ENCODE measurements around the gene CHST8. TPM values are rescaled to one million over a fixed set of nuclear protein-coding genes. Genes with fewer than 3 reads are reported as not detected.
A peak's percentile ranks its signal among the peaks of the same experiment; 100 is the strongest.
"Not testable (repeated sequence)": the region's sequence is repeated elsewhere in the genome, so short reads cannot be mapped to it uniquely, and the experiment has no call there.

Gene CHST8
- total RNA-seq, 1 experiment from 2014 or later, result not detected

DNA sequence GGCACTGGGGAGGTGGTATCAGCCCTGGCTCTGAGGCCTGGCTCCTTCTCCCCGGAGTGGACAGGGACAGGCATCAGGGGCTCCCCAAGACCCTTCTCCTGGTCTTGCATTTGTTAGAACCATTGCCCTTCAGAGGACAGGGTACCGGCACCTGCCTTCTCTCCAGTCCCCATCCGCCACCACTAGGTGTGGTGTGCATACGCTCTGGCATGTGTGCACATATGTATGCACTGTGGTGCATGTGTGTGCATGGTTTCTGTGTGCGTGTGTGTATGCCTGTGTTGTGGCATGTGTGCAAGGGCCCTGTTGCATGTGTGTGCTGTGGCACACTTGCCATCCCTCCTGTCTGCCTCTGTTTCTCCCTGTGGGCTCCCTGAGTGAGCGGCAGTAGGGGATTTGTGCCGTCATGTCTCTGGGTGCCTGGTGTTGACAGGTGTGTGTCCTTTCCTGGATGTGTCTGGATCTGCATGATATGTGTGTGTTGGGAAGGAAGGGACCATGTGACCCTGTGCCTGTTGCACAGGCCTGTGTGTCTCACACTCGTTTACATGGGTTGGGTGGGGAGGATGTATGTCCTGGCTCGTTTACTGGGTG is 184.2 kb downstream of the CHST8 start:
- DNase-seq, result no peak
- H3K27me3 ChIP-seq, result no peaks in the 10 kb centered on the region
- H3K36me3 ChIP-seq, result peaks cover 80% of the 10 kb centered on the region
- no peak overlapping the region for H3K4me3 ChIP-seq
- no peaks in the 10 kb centered on the region for H3K9me3 ChIP-seq

DNA sequence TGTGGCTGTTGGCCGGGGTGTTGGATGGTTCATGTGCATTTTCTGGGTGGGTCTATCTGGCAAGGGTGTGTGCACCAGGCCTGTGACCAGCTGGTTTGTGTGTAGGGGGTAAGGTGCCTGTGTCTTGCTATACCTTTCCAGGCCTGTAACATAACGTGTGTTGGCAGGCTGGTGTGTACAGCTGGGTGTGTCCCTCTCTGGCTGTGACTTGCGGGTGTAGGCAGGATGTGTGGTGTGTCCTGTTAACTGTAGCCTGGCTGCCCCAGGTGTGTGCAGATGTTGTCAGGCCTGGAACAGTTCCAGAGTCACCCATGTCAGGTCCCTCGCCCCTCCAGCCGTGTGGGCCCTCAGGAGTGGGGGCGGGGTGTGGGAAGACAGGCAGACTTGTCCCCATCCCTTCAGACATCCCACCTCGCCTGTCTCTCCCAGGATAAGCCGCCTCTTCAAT is 184.7 kb downstream of the CHST8 start:
- H3K27me3 ChIP-seq, result no peaks in the 10 kb centered on the region
- DNase-seq, result no peak
- no peak overlapping the region for H3K4me3 ChIP-seq
- peaks cover 78% of the 10 kb centered on the region for H3K36me3 ChIP-seq
- no peaks in the 10 kb centered on the region for H3K9me3 ChIP-seq

DNA sequence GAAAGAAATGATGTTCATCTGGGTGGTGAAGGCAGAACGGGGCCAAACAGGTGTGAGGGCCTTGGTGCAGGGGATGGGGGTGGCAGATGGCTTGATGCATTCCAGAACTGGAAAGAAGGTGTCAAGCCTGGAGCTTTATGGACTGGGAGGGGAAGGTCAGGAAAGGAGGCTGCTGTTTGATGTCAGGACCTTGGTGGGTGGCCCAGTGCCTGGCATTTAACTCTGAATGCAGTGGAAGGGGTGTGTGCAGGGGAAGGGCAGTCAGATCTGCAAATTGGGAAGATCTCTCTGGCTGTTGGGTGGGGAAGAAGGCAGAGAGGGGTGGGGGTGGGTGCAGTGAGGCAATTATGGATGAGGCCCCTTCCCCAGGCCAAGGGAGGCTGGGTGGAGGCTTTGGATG is 186.6 kb downstream of the CHST8 start:
- Histone ChIP-seq H3K9me3 (no peaks in the 10 kb centered on the region), H3K36me3 (peaks cover 81% of the 10 kb centered on the region), H3K4me3 (no peak overlapping the region), H3K27me3 (no peaks in the 10 kb centered on the region)
- no peak for DNase-seq

DNA sequence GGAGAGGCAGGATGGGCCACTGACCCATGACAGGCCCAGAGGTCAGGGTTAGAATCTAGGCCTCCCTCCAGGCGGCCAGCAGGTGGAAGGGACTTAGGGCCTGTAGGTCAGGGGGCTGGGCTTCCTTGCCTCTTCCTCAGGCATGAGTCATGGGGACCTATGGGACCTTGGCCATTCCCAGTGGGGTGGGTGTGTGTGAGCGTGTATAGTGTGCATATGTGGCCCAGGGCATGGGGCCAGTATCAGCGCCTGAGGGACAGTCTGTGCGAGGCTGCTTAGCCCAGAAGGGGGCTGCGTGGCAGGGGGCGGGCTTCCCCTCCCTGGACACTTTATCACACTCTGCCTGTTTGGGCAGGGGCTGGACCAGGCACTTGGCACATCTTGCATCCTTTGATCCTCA is 188.2 kb downstream of the CHST8 start:
- Histone ChIP-seq H3K9me3 (no peaks in the 10 kb centered on the region), H3K27me3 (no peaks in the 10 kb centered on the region), H3K4me3 (no peak overlapping the region), H3K36me3 (peaks cover 67% of the 10 kb centered on the region)
- peak; percentile 73 for DNase-seq

DNA sequence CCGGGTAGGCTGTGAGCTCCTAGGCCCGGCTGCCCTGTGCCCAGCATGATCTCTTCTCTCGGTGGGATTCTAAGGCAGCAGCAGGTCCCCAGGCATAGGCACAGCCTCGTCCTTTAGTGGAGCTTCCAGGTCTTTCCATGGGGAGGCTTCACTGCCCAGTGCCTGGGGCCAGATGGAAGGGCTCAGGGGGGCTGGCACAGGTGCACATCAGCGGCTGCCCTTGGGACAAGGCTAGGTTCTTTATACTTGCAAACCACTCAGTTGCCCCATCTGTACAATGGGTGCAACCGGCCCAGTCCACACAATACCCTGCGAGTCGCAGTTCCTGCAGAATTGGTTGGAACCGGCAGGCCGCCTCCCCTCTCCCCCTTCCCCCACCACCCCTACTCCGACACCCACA is 189.1 kb downstream of the CHST8 start:
- Histone ChIP-seq H3K36me3 (peaks cover 59% of the 10 kb centered on the region), H3K9me3 (no peaks in the 10 kb centered on the region), H3K27me3 (no peaks in the 10 kb centered on the region), H3K4me3 (no peak overlapping the region)
- DNase-seq, result no peak

DNA sequence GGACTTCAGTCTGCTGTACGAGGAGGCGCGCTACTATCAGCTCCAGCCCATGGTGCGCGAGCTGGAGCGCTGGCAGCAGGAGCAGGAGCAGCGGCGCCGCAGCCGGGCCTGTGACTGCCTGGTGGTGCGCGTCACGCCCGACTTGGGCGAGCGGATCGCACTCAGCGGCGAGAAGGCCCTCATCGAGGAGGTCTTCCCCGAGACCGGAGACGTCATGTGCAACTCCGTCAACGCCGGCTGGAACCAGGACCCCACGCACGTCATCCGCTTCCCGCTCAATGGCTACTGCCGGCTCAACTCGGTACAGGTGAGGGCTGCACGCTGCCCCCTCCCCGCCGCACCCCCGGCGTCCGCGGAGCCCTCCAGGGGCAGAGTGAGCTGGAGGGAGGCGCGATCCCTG is 189.5 kb downstream of the CHST8 start:
- Histone ChIP-seq H3K9me3 (no peaks in the 10 kb centered on the region), H3K36me3 (peaks cover 55% of the 10 kb centered on the region), H3K27me3 (no peaks in the 10 kb centered on the region), H3K4me3 (no peak overlapping the region)
- DNase-seq, result no peak

DNA sequence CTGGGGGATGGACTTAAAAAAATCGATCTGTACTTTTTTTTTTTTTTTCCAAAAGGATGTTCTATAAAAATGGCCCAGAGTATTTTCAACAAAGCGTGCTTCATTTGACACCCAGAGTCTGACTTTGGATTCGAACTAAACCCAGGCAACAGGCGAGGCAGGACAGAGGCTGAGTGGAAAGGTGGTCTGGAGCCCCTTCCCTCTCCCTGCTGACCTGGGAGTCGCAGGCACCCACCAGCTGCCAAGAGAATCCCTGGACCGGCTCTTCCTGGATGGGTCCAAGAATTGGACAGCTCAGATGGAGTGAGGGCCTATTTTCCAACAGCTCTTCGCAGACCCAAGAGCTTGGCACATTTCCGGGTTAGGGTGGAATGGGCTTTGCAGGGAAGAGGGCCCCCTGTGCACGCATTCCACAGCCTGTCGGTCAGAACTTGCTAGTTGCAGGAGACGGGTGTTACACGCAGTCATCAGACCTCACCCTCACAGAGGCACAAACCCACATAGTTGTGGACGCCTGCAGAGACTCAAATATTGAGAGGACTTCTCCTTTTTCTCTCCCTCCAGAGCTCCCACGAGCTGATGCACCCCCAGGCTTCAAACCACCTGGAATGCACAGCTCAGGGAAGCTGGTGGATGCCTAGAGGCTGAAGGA is 190.1 kb downstream of the CHST8 start:
- H3K4me3 ChIP-seq, result no peak overlapping the region
- no peaks in the 10 kb centered on the region for H3K9me3 ChIP-seq
- H3K27me3 ChIP-seq, result no peaks in the 10 kb centered on the region
- DNase-seq, result no peak
- H3K36me3 ChIP-seq, result peaks cover 49% of the 10 kb centered on the region

DNA sequence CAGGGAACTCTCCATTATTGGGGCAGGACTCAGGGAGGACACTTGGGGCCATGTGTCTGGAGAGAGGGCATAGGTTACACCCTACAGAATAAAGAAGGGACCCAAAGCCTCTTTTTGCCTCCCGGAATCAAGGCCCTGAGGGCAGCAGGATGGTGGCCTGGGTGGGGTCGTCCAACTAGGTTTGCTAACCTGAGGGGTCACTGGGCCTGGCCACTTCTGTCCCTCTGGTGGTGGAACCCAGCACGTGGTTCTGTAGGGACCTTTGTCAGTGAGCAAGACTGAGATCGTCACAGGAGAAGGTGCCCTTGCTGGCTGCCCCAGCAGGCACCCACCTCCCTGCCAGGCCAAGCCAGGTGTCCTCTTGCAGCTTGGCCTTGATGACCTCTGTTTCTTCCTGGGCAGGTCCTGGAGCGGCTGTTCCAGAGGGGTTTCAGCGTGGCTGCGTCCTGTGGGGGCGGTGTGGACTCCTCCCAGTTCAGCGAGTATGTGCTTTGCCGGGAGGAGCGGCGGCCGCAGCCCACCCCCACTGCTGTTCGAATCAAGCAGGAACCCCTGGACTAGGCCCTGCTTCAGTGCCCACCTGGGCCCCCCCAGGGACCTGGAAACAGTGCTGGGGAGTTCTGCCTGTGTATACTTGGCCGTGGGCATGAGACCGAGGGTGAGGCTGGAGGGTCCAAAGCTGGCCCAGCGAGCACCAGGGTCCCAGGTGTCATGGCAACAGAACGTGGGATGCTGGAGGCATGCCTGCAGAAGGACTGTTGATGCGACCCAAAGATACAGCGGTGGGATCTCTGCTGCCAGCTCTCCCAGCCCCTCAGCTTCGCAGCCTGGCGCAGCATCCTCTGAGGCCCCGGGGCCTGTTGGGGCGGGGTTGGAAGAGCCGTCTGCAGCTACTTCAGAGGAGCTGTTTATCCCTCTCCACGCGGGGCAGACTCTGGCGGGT is 190.9 kb downstream of the CHST8 start:
- Histone ChIP-seq H3K9me3 (no peaks in the 10 kb centered on the region), H3K36me3 (peaks cover 41% of the 10 kb centered on the region), H3K4me3 (no peak overlapping the region), H3K27me3 (no peaks in the 10 kb centered on the region)
- no peak for DNase-seq

DNA sequence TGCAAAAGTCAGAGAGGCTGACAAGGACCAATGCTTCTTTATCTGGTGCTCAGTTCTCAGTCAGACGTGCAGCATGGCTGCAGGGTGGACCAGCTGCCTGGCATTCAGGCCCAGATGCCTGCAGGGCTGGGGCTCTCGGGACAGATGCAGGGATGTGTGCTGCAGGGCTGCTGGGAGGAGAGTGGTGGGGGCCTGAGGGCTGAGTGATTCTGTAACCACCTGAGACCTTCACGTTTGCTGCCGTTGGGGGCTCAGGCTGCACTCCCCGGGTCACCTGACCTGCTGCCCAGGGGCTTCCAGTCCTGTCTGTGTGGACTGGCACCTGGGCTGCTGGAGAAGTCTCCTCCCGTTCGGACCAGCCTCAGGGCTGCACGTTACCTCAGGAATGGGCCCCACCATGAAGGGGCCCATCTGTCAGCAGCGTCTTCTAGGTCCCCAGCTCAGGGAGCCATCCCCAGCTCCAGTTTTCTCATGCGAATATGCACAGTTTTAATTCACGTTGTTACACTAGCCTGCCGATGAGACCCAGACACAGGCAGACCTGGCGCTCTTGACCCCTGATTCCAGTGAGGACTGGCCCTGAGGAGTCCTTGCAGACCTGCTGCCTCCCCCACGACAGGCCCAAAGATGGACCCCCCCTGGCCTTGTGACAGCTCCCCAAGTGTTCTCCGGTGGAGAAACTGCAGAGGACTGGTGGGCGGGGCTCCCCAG is 191.8 kb downstream of the CHST8 start:
- DNase-seq, result no peak
- Histone ChIP-seq H3K36me3 (peaks cover 34% of the 10 kb centered on the region), H3K9me3 (no peaks in the 10 kb centered on the region), H3K4me3 (no peak overlapping the region), H3K27me3 (no peaks in the 10 kb centered on the region)

DNA sequence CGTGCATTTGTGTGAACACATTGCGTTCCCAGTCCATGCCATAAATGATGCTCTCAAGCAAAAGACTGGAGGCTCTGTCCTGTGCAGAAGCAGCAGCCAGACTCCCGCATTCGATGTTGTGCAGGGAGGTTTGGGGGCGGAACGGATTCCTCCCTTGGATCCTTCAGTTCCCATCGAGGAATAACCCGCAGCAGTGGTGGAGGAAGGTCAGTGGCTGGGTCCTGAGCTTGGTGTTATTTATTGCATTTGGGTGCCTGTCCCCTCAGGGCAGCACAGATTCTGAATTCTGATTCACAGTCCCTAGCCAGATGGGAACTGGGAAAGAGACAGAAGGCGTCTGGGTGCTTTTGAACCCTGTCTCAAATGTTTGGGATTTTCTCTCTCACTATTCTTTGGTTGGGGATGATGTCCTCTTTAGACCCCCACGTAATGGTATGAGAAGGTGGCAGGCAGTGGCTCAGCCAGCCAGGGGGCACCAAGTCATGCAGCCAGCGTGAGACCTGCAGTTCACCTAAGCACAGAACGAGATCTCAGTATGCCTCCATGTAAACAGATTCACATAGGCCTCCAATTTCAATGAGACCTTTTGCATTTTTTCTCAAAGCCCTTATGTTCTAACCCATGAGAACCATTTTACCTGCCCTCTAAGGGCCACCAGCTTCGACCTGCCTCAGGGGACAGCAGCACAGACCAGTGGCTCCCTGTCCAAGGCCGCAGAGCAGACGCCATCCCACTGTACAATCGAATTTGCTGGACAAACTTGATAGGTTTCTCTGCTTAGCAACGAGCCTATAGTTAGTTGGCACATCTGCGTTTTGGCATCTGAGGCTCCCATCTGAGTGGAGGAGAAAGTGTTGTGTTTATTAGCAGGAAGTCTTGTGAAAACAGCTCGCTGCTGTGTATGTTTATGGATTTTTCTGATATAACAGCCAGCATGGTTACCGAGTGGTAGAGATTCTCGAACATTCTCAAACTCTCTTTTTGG is 192.7 kb downstream of the CHST8 start:
- H3K36me3 ChIP-seq, result peaks cover 26% of the 10 kb centered on the region
- no peaks in the 10 kb centered on the region for H3K27me3 ChIP-seq
- no peak overlapping the region for H3K4me3 ChIP-seq
- DNase-seq, result no peak
- no peaks in the 10 kb centered on the region for H3K9me3 ChIP-seq

DNA sequence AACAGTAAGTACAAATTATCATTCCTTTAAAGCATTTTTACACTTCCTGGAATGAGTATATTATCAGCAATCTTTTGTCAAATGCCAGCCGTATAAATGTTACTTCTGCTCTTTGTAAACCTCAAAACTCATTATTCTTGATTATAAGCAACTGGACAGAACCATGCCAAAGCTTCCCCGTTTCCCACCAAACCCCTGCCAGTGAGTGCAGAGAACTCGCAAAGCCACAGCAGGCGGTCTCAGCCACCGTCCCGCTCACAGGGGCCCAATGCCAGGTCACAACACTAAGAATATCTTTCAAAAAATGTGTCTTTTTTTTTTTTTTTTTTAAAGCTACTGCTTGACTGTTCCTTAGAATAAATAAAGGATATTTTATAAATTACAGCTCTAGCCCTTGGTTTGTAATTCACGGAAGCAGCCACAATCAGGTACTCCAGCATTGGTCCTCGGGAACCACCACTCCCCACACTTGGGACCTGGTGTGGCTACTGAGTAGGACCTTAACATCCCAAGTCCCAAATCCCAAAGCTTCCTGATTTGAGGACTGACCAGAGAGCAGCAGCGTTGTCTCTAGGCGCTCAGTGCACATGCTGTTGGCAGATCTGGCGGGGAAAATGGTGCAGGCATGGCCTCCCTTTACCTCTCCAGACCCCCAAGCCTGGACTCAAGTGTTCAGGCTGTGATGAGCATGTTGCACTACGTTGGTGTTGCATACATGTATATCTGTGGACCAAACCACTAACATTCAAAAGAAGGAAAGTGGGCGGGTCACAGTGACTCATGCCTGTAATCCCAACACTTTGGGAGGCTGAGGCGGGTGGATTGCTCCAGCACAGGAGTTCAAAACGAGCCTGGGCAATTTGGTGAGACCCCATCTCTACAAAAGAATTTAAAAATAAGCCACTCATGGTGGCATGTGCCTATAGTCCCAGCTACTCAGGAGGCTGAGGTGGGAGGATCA is 193.9 kb downstream of the CHST8 start:
- Histone ChIP-seq H3K4me3 (no peak overlapping the region), H3K27me3 (no peaks in the 10 kb centered on the region), H3K36me3 (peaks cover 25% of the 10 kb centered on the region), H3K9me3 (no peaks in the 10 kb centered on the region)
- peak; percentile 48 for DNase-seq

DNA sequence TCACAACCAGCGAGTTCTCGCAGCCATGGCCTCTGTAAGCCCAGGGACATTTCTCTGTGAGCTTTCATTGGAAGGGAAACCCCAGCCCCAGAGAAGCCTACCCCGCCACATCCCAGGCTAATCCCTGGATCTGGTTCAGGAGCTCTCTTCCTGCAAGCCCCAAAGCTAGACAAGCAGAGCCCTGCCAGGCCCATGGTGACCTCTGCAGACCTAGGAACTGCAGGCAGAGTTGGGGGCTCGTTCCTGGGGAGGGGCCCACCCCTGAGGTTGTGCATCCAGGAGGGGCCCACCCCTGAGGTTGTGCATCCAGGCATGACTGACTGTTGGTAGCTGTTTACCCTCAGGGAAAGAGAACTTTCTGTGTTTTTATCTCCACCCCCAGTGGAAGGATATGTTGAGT is 196.7 kb downstream of the CHST8 start:
- no peaks in the 10 kb centered on the region for H3K9me3 ChIP-seq
- no peak overlapping the region for H3K4me3 ChIP-seq
- H3K36me3 ChIP-seq, result peaks cover 1% of the 10 kb centered on the region
- H3K27me3 ChIP-seq, result no peaks in the 10 kb centered on the region
- no peak for DNase-seq

DNA sequence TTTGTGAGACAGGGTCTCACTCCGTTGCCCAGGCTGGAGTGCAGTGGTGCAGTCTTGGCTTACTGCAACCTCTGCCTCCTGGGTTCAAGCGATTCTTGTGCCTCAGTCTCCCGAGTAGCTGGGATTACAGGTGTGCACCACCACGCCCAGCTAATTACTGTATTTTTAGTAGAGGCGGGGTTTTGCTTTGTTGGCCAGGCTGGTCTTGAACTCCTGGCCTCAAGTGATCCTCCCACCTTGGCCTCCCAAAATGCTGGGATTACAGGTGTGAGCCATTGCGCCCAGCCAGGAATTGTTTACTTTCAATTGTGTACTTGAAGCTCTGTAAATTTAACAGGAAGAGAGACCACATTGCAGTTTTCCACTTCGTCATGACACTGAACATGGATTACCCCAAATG is 197.3 kb downstream of the CHST8 start:
- not testable (repeated sequence) for H3K4me3 ChIP-seq, H3K27me3 ChIP-seq, DNase-seq, H3K9me3 ChIP-seq, H3K36me3 ChIP-seq

DNA sequence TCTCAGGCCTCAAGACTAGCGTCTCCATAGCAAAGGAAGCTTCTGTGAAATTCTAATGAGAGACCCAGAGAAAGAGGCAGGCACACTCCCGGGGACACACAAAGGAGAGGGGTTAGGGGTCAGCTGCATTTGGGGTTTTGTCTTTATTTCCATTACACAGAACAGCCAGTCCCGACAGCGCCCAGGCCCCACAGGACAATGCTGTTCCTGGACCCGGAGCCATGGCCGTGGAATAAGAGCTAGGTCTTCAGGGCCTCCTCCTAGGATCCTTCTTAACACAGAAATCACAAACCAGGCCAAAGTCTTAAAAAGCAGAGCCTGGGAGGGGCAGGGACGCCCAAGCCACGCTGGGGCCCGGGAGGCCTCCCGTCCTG is 197.7 kb downstream of the CHST8 start:
- DNase-seq, result no peak
- H3K9me3 ChIP-seq, result no peaks in the 10 kb centered on the region
- H3K27me3 ChIP-seq, result no peaks in the 10 kb centered on the region
- no peaks in the 10 kb centered on the region; the same call in 1 of the 2 replicates for H3K36me3 ChIP-seq
- H3K4me3 ChIP-seq, result peak overlapping the region; percentile 3; the same call in 1 of the 2 replicates

All from MG63 (cell line).